Activated T-helper 1 cell treated with anti-CD3 and anti-CD28 coated beads, Interleukin-12 subunit alpha, Interleukin-12 subunit beta, Interleukin-2, Interleukin-4 antibody, amounts not matched to agents 30 ng/mL and 10 ng/mL and 1 ng/mL, durations not matched to agents 14 hours and 24 hours and 36 hours (primary cell): ENCODE results near the gene RSRC1. TPM values are rescaled to one million over a fixed set of nuclear protein-coding genes. Genes with fewer than 3 reads are reported as not detected.
A peak's percentile ranks its signal among the peaks of the same experiment; 100 is the strongest.
"Not testable (repeated sequence)": the region's sequence is repeated elsewhere in the genome, so short reads cannot be mapped to it uniquely, and the experiment has no call there.

ENCODE experiments used
- DNase-seq: peaks from one replicate; pipeline ENCODE4 v3.0.0; 2021; ENCODE audit warnings: low spot score
- H3K27ac Mint-ChIP-seq: one replicate; pipeline ENCODE4 v1.8.0; 2021; ENCODE audit warnings: mild to moderate bottlenecking, mixed read lengths
- H3K27me3 Mint-ChIP-seq: one replicate; pipeline ENCODE4 v1.8.0; 2022; ENCODE audit warnings: mild to moderate bottlenecking, moderate library complexity, mixed read lengths; ENCODE audit not compliant: insufficient read depth
- H3K36me3 Mint-ChIP-seq: one replicate; pipeline ENCODE4 v1.8.0; 2021; ENCODE audit warnings: low read depth, mixed read lengths
- H3K4me1 Mint-ChIP-seq: one replicate; pipeline ENCODE4 v1.8.0; 2021; ENCODE audit warnings: low read depth, mixed read lengths
- H3K4me3 Mint-ChIP-seq: one replicate; pipeline ENCODE4 v1.8.0; 2021; ENCODE audit warnings: mild to moderate bottlenecking, moderate library complexity, mixed read lengths
- H3K9me3 Mint-ChIP-seq: one replicate; pipeline ENCODE4 v1.8.0; 2021; ENCODE audit warnings: mixed read lengths
- intact Hi-C: fragments of 100-400 bp; cut with micrococcal nuclease; formaldehyde crosslinking; loops from one replicate; pipeline ENCODE4 v1.15.1; 2024
- total RNA-seq: library from RNA; stranded (reverse); gene quantifications from 2 replicates; pipeline ENCODE4 v1.2.3, GENCODE V29; 2022

RSRC1 gene
- total RNA-seq, 1 donor from 2014 or later: 41.8 TPM

- no peak for DNase-seq
- no peaks in the 10 kb centered on the region for H3K9me3 Mint-ChIP-seq
- H3K4me3 Mint-ChIP-seq: no peak overlapping the region
- intact Hi-C loops: loop anchor here (5.0 kb wide), 1 partner anchor 435 kb away; no protein-coding TSS in a partner anchor
- H3K27me3 Mint-ChIP-seq: no peaks in the 10 kb centered on the region
- H3K27ac Mint-ChIP-seq: no peak overlapping the region
- no peaks in the 10 kb centered on the region for H3K4me1 Mint-ChIP-seq
- H3K36me3 Mint-ChIP-seq: no peaks in the 10 kb centered on the region
Observed at GRCh38 chr3:158532099-158532734, 422.3 kb downstream of the RSRC1 start.

GRCh38 chr3:158535918-158536317 is 426.0 kb downstream of the RSRC1 start:
- Mint-ChIP-seq H3K27me3 (no peaks in the 10 kb centered on the region), H3K4me1 (no peaks in the 10 kb centered on the region), H3K4me3 (no peak overlapping the region), H3K36me3 (no peaks in the 10 kb centered on the region), H3K27ac (no peak overlapping the region), H3K9me3 (no peaks in the 10 kb centered on the region)
- intact Hi-C loops: loop anchor here (5.0 kb wide), 2 partner anchors 106 to 919 kb away; partner anchors contain the start of gene GFM1
- DNase-seq: no peak

- H3K4me1 Mint-ChIP-seq: no peaks in the 10 kb centered on the region
- peak; percentile 6 for DNase-seq
- H3K9me3 Mint-ChIP-seq: no peaks in the 10 kb centered on the region
- H3K36me3 Mint-ChIP-seq: no peaks in the 10 kb centered on the region
- no peak overlapping the region for H3K4me3 Mint-ChIP-seq
- no peak overlapping the region for H3K27ac Mint-ChIP-seq
- H3K27me3 Mint-ChIP-seq: no peaks in the 10 kb centered on the region
- intact Hi-C loops: loop anchor here (1.0 to 5.0 kb wide), 4 partner anchors 31 to 922 kb away; partner anchors contain the start of genes GFM1 and MLF1
Observed at GRCh38 chr3:158539414-158540014, 429.6 kb downstream of the RSRC1 start.

- DNase-seq: no peak
- no peaks in the 10 kb centered on the region for H3K27me3 Mint-ChIP-seq
- intact Hi-C loops: no loop called here
- no peaks in the 10 kb centered on the region for H3K36me3 Mint-ChIP-seq
- H3K27ac Mint-ChIP-seq: no peak overlapping the region
- H3K4me1 Mint-ChIP-seq: no peaks in the 10 kb centered on the region
- H3K4me3 Mint-ChIP-seq: no peak overlapping the region
- H3K9me3 Mint-ChIP-seq: no peaks in the 10 kb centered on the region
Observed at GRCh38 chr3:158540066-158540465, 430.2 kb downstream of the RSRC1 start.

GRCh38 chr3:158548691-158549090 is 438.8 kb downstream of the RSRC1 start:
- no peaks in the 10 kb centered on the region for H3K9me3 Mint-ChIP-seq
- no peaks in the 10 kb centered on the region for H3K36me3 Mint-ChIP-seq
- no peaks in the 10 kb centered on the region for H3K4me1 Mint-ChIP-seq
- no peak overlapping the region for H3K4me3 Mint-ChIP-seq
- DNase-seq: no peak
- no peak overlapping the region for H3K27ac Mint-ChIP-seq
- intact Hi-C loops: no loop called here
- no peaks in the 10 kb centered on the region for H3K27me3 Mint-ChIP-seq

- H3K4me3 Mint-ChIP-seq, H3K27ac Mint-ChIP-seq, intact Hi-C loops, H3K9me3 Mint-ChIP-seq, DNase-seq, H3K27me3 Mint-ChIP-seq, H3K36me3 Mint-ChIP-seq, H3K4me1 Mint-ChIP-seq: not testable (repeated sequence)
Observed at GRCh38 chr3:158549938-158550337, 440.0 kb downstream of the RSRC1 start.

- Mint-ChIP-seq H3K9me3 (no peaks in the 10 kb centered on the region), H3K27ac (no peak overlapping the region), H3K4me3 (no peak overlapping the region), H3K36me3 (no peaks in the 10 kb centered on the region), H3K4me1 (no peaks in the 10 kb centered on the region), H3K27me3 (peaks cover 2% of the 10 kb centered on the region)
- intact Hi-C loops: no loop called here
- DNase-seq: no peak
Observed at GRCh38 chr3:158552124-158552523, 442.2 kb downstream of the RSRC1 start.

GRCh38 chr3:158559504-158559903 is 449.6 kb downstream of the RSRC1 start:
- H3K27me3 Mint-ChIP-seq: peaks cover 2% of the 10 kb centered on the region
- intact Hi-C loops: no loop called here
- no peaks in the 10 kb centered on the region for H3K36me3 Mint-ChIP-seq
- H3K4me1 Mint-ChIP-seq: no peaks in the 10 kb centered on the region
- H3K27ac Mint-ChIP-seq: no peak overlapping the region
- DNase-seq: no peak
- no peak overlapping the region for H3K4me3 Mint-ChIP-seq
- H3K9me3 Mint-ChIP-seq: no peaks in the 10 kb centered on the region

GRCh38 chr3:158560979-158561378 is 451.1 kb downstream of the RSRC1 start:
- no peak overlapping the region for H3K27ac Mint-ChIP-seq
- H3K27me3 Mint-ChIP-seq: no peaks in the 10 kb centered on the region
- no peak for DNase-seq
- H3K9me3 Mint-ChIP-seq: no peaks in the 10 kb centered on the region
- H3K4me3 Mint-ChIP-seq: no peak overlapping the region
- no peaks in the 10 kb centered on the region for H3K4me1 Mint-ChIP-seq
- intact Hi-C loops: no loop called here
- H3K36me3 Mint-ChIP-seq: no peaks in the 10 kb centered on the region

GRCh38 chr3:158562674-158563073 is 452.8 kb downstream of the RSRC1 start:
- no peak overlapping the region for H3K4me3 Mint-ChIP-seq
- intact Hi-C loops: no loop called here

GRCh38 chr3:158563076-158563475 is 453.2 kb downstream of the RSRC1 start:
- Mint-ChIP-seq H3K36me3 (no peaks in the 10 kb centered on the region), H3K27me3 (no peaks in the 10 kb centered on the region), H3K27ac (no peak overlapping the region), H3K4me1 (no peaks in the 10 kb centered on the region), H3K4me3 (no peak overlapping the region), H3K9me3 (no peaks in the 10 kb centered on the region)
- intact Hi-C loops: no loop called here
- DNase-seq: no peak

More at GRCh38 chr3:158562674-158563073, 452.8 kb downstream of the RSRC1 start:
- no peaks in the 10 kb centered on the region for H3K27me3 Mint-ChIP-seq
- H3K27ac Mint-ChIP-seq: no peak overlapping the region
- H3K9me3 Mint-ChIP-seq: no peaks in the 10 kb centered on the region
- no peaks in the 10 kb centered on the region for H3K4me1 Mint-ChIP-seq
- H3K36me3 Mint-ChIP-seq: no peaks in the 10 kb centered on the region
- DNase-seq: no peak

- intact Hi-C loops: no loop called here
- DNase-seq: no peak
- Mint-ChIP-seq H3K9me3 (no peaks in the 10 kb centered on the region), H3K27me3 (peaks cover 16% of the 10 kb centered on the region), H3K4me3 (no peak overlapping the region), H3K4me1 (no peaks in the 10 kb centered on the region), H3K36me3 (no peaks in the 10 kb centered on the region), H3K27ac (no peak overlapping the region)
Observed at GRCh38 chr3:158565076-158565475, 455.2 kb downstream of the RSRC1 start.

GRCh38 chr3:158568784-158569183 is 458.9 kb downstream of the RSRC1 start:
- DNase-seq: no peak
- Mint-ChIP-seq H3K27ac (no peak overlapping the region), H3K9me3 (no peaks in the 10 kb centered on the region), H3K27me3 (peaks cover 29% of the 10 kb centered on the region), H3K4me1 (peaks cover 13% of the 10 kb centered on the region), H3K4me3 (no peak overlapping the region), H3K36me3 (no peaks in the 10 kb centered on the region)
- intact Hi-C loops: no loop called here
